HuH-7.5 (cell line): ENCODE measurements around the gene GIT2.
A peak's percentile ranks its signal among the peaks of the same experiment; 100 is the strongest.

Source experiments
- DNase-seq: peaks from one replicate; pipeline ENCODE4 v3.0.0; 2011; ENCODE audit warnings: low spot score

GIT2 gene

GRCh38 chr12:109981311-109981710 is 14.9 kb downstream of the GIT2 start:
- no peak for DNase-seq

GRCh38 chr12:109972821-109973220 is 23.3 kb downstream of the GIT2 start:
- no peak for DNase-seq

DNA sequence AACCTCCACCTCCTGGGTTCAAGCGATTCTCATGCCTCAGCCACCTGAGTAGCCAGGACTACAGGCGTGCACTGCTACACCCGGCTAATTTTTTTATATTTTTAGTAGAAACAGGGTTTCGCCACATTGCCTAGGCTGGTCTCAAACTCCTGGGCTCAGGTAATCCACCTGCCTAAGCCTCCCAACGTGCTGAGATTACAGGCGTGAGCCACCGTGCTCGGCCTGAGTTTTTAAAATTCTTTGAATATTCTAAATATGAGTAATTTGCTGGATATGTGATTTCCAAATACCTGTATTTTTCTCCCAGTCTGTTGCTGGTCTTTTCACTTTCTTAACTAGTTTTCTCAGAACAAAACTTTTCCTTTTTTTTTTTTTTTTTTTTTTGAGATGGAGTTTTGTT is 27.4 kb downstream of the GIT2 start:
- DNase-seq: no peak

DNA sequence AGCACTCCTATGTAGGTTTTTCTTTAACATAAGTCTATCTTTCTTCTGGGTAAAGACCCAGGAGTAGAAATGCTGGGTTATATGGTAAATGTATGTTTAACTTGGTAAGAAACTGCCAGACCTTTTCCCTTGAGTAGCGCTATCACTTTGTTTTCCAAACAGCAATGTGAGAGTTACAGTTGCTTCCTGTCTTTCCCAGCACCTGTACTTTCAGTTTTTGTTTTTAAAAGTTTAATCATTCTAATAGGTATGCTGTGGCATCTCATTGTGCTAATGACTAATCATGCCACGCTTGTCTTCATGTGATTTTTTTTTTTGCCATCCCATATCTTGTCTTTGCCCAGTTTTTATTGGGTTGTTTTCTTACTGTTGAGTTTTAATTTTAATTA is 28.1 kb downstream of the GIT2 start:
- no peak for DNase-seq

DNA sequence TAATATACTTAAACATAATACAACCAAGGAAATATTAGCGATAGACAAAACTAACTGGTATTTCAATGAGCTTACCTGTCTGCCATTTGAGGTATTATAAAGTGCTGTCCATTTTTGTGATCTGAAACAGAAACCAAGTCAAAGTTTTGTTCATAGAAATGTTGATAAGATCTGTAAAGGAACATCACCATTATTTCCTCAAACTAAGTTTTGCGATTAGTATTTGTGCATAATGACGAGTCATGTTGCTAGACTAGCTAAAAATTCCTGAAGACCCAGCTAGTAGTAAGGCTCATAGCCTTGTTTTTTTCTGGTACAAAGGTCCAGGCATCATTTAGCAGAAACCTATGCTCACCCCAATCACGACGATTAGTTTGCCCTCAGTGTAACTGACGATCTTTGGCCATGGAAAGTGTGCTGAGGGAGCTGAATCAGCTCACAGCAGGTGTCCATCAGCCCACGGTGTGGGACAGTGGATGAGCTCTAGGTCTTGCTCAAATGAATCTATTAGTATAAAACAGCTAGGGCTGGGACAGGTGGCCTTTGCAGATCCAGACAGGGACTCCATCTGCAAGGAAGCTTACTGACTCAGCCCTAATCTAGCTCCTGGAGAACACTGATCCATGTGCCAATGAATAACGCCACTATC is 28.7 kb downstream of the GIT2 start:
- no peak for DNase-seq

GRCh38 chr12:109966546-109966945 is 29.6 kb downstream of the GIT2 start:
- DNase-seq: no peak

DNA sequence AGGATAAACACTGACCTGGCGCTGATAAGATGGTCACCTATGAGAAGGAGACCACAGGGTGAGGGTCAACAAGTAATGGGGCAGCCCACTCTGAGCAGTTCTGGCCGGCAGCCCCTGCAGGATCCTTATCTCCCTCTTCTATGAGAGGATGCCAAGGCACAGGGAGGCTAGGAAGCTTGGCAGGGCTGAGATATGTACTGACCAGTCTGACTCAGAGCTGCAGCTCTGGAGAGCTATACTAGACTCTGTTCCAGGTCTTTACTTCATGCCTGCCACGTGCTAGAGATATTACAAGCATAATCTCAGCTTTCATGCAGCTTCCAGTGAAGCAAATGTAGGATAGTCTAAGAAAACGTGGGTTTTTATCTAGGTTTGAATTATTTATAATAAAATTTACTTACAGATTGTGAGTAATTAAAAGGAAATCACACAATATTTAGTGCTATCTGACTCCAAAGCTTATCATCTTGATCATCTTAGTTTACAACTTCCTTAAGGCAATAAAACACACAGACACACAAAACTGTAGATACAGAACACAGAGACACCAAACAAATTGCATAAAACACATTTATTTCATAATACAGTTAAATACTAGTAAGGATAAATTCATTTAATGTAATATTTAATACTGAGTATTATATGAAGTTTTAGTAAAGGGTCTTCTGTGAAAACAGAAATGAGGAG is 32.3 kb downstream of the GIT2 start:
- no peak for DNase-seq

DNA sequence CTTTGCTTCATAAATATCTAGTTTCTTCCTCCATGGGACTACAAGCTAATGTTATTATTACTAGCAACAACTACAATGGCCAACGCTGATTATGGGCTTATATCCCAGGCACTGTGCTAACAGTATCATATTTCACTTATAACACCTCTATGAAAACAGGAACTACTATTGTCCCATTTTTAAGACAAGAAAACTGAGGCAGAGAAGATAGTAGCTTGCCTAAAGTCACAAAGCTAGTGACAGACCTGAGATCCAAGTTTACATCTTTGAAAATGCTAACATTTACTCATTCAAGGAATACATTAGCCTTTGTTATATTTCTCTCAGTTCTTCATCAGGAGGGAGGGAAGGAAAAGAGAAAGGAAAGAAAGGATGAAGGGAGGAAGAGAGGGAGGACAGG is 32.8 kb downstream of the GIT2 start:
- DNase-seq: no peak

DNA sequence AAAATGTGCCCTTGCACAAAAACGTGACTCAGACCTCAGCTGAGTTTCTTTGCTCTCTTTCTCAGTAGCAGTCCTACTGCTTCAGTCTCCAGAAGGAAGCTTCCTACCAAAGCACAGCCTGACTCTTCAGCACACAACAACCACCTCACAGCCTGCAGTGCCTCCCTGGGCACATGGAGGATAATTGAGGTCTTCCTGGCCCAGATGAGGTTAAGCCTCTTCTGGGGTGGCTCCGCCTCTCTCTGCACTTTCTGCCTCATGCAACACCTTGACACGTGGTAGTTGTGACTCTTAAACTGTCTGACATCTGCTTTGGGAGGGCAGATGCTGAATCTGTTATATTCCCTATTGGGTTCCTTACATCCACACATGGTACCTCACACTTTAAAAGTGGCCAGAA is 33.8 kb downstream of the GIT2 start:
- no peak for DNase-seq

- no peak for DNase-seq
Measured at GRCh38 chr12:109961612-109962011, 34.6 kb downstream of the GIT2 start.

DNA sequence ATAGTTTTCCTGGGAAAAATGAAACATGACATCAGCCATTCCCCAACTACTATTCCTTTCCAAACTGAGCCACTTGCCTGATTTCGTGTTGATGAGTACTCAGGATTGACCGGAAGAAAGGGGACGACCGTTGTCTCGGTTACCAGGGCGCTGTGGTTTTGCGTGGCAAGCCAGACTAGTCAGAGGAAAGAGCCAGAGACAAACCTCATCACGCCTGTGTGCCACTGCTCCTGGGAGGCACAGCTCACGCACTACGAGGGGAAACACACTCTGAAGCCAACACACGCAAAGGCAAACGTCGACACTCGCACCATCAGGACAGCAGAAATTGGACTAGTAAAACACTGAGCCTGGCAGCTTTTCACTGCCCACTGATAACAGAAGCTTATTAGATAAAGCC is 35.0 kb downstream of the GIT2 start:
- DNase-seq: no peak

DNA sequence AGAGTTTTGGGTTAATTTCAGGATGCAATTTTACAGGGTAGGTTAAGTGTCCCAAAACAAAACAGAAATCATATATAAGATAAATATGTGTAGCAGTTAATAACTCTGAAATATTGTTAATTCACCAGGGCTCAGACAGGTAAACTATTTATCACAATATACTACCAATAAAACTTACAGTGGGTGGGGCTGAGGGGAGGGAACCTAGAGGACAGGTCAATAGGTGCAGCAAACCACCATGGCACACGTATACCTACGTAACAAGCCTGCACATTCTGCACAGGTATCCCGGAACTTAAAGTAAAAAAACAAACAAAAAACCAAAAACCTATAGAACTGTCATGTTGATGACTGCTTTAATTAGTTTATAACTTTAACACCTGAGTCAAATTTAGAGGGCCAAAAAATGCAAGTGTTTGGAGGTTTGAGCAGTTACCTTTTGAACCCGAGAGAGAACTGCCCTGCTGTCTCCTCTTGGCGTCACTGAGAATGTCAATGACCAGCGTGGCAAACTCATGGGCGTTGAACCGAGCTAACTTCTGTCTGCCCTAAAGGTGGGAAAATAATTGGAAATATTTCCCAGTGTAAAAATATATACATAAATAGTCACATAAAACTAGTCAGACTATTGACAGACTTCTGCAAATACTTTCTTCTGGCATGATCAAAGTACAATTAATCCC is 36.6 kb downstream of the GIT2 start:
- no peak for DNase-seq

DNA sequence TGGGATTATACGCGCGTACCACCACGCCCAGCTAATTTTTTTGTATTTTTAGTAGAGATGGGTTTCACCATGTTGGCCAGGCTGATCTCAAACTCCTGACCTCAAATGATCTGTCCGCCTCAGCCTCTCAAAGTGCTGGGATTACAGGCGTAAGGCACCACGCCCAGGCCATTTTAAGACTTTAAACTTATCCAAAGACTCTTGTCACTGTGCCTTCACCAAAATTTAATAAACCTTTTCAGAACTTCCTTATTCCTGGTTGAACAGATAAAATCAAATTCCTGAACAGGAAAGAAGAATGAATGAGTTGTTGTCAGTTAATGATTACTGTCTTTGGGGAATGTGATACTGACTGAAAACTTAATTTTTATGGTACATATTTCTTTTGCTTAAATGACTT is 37.8 kb downstream of the GIT2 start:
- no peak for DNase-seq

DNA sequence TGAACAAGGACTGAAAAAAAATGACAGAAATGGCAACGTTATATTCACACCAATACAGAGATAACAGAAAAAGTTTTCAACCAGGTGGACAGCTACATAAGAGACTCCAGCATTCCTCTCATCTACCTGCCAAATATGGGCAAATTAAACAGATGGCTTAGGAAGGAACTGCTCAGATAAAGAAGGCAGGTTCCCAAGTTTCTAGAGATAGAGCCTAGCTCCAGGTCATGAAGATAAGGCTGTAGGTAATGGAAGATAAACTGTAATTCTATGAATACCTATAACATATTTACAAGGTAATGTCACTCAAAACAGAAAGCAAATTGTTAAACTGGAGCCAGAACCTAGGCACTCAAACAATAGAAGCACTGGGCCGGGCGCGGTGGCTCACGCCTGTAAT is 42.5 kb downstream of the GIT2 start:
- no peak for DNase-seq

GRCh38 chr12:109952873-109953272 is 43.3 kb downstream of the GIT2 start:
- DNase-seq: no peak

GRCh38 chr12:109952160-109952858 is 43.9 kb downstream of the GIT2 start:
- no peak for DNase-seq

DNA sequence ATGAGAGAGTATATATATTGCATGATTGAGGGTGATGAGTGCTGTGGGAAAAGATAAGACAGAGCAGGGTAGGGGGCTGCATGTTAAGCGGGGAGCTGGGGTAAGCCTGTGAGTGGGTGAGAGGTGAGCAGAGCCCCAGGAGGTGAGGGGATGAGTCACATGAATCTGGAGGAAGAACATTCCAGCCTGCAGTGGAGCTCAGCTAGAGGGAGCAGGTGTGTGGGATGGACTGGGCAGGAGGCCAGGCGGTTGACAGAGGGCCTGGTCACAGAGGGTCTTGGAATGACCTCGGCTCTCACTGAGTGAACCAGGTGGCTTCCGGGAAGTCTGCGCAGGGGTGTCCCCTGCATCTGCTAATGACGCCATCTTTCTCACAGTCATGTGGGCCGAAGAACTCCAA is 44.4 kb downstream of the GIT2 start:
- no peak for DNase-seq

DNA sequence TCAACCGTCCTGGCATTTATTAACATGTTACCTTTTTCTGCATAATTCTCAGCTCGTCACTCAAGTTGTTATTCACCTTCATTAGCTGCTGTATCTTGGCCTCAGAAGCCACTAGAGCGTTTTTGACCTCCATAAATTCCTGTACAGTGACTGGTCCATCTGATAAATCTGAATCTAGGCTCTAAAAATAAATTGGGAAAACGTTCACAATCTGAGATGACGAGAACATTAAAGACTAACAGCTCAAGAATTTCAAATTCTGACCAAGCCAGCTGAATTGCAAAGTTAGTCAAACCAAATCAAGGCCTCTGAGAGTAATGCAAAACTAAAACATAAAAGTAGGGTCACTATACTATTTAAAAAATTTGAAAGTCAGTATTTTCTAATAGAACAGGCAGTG is 45.0 kb downstream of the GIT2 start:
- no peak for DNase-seq

GRCh38 chr12:109950625-109951024 is 45.5 kb downstream of the GIT2 start:
- no peak for DNase-seq

DNA sequence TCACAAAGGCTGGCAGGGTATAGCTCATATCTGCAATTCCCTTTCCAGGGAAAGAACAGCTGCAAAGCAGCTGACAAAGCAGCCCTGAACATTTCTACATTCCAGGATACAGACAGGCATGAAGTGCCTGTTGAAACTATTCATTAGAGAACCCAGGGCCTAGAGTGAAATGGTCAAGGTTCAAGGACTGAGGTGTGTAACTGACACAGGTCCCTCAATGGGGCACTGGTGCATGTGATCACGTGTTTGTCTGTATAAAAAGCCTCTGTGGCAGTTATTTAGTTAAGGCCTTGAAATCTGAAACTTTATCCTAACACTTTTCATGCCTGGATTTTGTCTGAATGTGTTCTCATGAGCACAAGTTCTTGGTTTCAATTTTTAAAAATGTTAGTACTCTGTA is 47.1 kb downstream of the GIT2 start:
- peak; percentile 74 for DNase-seq

DNA sequence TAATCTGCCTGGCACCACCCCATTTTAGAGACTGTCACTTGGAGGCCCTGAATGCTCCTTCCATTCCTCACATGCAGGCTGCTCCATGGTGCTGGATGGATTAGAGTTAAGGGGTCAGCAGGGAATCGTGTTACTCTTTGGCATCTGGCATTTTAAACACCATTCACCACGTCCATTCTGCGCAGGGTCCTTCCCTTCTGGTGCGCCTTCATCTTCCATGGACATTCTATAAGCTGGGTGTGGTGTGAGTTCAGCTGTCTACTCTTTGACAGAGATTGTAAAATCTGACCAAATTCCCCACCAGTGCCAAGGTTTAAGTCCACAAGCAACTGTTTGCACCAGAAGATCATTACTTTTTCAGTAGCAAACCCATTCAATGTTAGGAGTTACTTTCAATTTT is 47.8 kb downstream of the GIT2 start:
- no peak for DNase-seq

DNA sequence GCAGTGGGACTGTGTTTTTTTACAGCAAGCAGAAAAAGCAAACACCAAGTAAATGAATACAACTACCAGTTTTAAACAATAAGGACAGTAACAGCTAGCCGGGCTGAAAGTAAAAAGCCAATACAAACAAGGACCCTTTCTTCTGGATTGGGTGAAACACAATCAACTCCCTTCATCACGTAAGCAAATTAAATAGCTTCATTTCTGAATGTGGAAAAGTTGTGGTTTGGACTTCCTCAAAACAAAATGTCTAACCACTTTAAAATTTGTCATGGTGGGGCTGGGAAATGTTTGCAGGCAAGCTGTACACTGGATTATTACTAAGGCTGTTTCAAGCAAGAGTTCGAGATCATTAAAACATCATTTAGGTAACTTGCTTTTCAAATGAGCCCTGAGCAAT is 48.6 kb downstream of the GIT2 start:
- no peak for DNase-seq

DNA sequence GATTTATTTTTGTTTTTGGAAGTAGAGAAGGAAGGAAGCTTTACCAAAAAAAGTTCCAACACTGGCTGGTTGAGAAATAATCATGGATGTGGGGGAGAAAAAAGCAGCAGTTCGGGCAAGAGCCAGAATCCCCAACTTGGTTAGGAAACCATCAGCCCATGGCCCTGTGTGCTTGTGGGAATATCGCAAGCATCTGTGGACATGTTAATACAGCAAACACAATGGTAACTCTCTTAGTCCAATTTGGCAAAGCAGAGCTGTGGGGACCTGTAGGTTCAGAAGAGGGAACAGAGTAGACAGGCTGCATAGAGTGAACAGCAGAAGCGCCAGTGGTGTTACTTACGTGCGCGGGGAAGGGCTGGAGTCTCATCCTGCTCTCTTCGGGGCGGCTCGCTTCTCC is 49.3 kb downstream of the GIT2 start:
- no peak for DNase-seq
